Right forelimb (tissue), 1 donor: Measurements from ENCODE around the gene PHETA2.
"Not testable (repeated sequence)": the region's sequence is repeated elsewhere in the genome, so short reads cannot be mapped to it uniquely, and the experiment has no call there.

Source experiments
- DNase-seq: peaks from one replicate; pipeline ENCODE4 v3.0.0-alpha.2; 2018

The PHETA2 gene

GRCh38 chr22:42070517-42071422 lies 3.3 kb upstream of the PHETA2 start, which contains the start of gene NAGA:
Gene NAGA, minus strand, starts transcription at chr22:42070812. Its CDS starts 515 bp downstream, at chr22:42070297.
- DNase-seq = peak; percentile 94

DNA sequence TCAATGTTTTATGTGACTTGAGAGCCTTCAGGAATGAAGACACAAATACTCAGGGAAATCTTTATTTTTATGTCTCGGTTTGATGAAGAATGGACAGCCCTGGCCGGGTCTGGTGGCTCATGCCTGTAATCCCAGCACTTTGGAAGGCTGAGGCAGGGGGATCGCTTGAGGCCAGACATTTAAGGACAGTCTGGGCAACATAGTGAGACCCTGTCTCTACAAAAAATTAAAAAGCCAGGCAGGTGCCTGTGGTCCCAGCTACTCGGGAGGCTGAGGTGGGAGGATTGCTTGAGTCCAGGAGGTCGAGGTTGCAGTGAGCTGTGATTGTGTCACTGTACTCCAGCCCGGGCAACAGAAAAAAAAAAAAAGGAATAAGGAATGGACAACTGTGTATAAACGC lies 2.5 kb upstream of the PHETA2 start:
- not testable (repeated sequence) for DNase-seq

GRCh38 chr22:42072606-42073330 lies 1.3 kb upstream of the PHETA2 start:
- no peak for DNase-seq

- DNase-seq = no peak
These were observed 417 bp upstream of the PHETA2 start for GRCh38 chr22:42073621-42074041.

- DNase-seq = no peak
These were observed 1.0 kb downstream of the PHETA2 start for GRCh38 chr22:42074846-42075676.

DNA sequence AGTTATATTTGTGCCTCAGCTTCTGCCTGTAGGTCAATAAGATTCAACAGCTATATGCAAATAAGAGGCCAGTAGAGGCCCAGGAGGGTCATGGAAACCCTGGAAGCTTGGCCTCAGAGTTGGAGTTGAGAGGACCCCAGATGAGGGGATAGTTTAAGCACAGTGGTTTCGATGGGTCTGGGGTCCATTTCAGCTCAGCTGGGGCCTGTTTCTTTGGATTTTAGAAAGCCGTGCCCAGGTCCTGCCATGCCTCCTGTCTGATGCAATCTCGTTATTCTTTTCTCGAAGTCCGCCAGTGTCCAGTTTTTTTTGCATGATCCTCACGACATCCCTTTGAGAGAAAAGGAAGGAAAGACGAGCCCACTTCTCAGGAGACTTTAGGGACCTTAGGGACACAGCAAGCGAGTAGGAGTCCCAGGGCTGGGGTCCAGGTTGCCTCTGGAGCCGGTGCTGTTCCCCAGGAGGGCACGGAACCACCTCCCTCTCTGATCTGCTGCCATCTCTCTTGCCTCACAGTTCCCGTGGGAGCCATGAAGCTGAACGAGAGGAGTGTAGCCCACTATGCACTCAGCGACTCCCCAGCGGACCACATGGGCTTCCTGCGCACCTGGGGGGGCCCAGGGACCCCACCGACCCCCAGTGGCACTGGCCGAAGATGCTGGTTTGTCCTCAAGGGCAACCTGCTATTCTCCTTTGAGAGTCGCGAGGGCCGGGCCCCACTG lies 2.9 kb downstream of the PHETA2 start:
- DNase-seq = no peak

DNA sequence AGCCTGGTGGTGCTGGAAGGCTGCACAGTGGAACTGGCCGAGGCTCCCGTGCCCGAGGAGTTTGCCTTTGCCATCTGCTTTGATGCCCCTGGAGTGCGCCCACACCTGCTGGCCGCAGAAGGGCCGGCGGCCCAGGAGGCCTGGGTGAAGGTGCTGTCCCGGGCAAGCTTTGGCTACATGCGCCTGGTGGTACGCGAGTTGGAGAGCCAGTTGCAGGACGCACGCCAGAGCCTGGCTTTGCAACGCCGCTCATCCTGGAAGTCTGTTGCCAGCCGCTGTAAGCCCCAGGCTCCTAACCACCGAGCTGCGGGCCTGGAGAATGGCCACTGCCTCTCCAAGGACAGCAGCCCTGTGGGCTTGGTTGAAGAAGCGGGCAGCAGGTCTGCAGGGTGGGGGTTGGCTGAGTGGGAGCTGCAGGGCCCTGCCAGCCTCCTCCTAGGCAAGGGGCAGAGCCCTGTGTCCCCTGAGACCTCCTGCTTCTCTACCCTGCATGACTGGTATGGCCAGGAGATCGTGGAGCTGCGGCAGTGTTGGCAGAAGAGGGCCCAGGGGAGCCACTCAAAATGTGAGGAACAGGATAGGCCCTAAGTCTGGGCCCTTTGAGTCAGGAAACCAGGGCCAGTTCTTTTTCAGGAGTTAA lies 3.6 kb downstream of the PHETA2 start:
- no peak for DNase-seq

- DNase-seq = peak; percentile 56
These were observed 4.6 kb downstream of the PHETA2 start for GRCh38 chr22:42078469-42079318.

- DNase-seq = peak; percentile 99
These were observed 5.5 kb downstream of the PHETA2 start, which contains the start of gene SMDT1 for GRCh38 chr22:42079319-42080251. Gene SMDT1, plus strand, starts transcription at chr22:42079700. Its CDS starts 69 bp downstream, at chr22:42079769.

DNA sequence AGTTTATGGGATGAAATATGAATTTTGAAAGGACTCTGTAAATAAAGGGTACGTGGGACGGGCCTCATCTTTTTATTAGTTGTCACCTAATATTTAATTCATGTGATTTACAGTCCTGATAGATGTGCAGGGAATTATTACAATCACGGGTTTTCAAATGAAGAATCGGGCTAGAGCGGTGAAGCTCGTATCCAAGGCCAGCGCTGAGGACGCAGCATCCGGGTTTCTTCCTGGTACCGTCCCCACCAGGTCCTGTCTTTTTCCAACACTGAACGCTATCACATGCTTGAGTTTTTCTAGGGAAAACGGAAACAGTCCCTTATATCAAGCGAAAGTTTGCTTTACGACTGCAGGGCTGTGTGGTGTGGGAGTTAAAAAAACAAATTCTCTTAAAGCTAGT lies 6.2 kb downstream of the PHETA2 start:
- no peak for DNase-seq

- no peak for DNase-seq
These were observed 9.1 kb downstream of the PHETA2 start for GRCh38 chr22:42083119-42083518.

DNA sequence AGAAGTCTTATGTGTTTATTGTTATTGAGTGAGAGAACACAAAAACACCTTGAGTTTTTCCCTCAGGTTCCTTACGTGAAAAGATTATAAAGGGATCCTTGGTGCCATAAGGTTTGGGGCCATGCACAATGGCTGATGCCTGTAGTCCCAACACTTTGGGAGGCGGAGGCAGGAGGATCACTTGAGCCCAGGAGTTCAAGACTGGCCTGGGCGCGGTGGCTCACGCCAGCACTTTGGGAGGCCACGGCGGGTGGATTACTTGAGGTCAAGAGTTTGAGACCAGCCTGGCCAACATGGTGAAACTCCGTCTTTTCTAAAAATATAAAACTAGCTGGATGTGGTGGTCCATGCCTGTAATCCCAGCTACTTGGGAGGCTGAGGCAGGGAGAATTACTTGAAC lies 10.8 kb downstream of the PHETA2 start:
- DNase-seq = no peak

DNA sequence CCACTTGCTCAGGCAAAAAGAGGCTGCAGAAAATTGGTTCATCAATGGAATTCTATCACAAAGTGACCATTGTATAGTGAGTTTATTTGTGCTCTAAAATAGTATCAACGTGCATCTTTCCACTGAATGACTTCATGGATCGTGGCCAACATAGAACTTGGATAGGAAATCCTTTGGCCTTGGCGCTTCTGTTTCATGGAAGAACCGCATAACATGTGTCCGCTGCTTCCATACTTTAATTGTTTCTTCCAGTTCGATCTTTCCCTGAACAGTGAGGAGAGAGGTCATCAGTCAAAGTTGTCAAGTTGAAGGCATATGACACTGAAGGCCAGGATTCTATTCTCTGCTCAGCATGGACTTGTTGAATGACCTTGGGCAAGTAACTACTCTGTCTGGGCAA lies 12.0 kb downstream of the PHETA2 start:
- DNase-seq = no peak

GRCh38 chr22:42090596-42091454 lies 16.8 kb downstream of the PHETA2 start, which contains the start of gene NDUFA6:
Gene NDUFA6, minus strand, starts transcription at chr22:42090772. Its CDS starts 28 bp downstream, at chr22:42090744.
- DNase-seq = peak; percentile 97

- DNase-seq = no peak
These were observed 17.4 kb downstream of the PHETA2 start for GRCh38 chr22:42091455-42091782.

- DNase-seq = no peak
These were observed 27.2 kb downstream of the PHETA2 start for GRCh38 chr22:42101199-42101598.

DNA sequence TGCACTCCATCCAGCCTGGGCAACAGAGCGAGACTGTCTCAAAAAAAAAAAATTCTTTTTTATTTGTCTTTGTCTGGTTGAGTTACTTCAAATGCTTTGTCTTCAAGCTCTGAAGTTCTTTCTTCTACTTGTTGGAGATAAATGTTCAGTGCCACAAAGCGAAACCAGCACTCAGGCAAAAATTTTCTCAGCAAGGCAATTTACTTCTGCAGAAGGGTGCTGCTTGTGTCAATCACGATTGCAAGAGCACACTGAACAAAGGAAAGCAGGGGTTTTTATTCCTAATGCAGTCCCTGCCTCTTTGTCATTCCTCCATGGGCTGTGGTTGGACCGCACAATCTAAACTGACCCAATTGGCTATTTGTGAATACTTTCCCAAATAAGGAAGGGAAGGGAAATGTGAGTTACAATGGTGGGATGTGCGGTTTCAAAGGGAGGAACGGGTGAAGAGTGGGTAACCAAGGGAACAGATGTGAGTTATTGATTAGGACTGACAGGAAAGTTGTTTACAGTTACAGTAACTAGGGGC lies 30.3 kb downstream of the PHETA2 start:
- DNase-seq = not testable (repeated sequence)

DNA sequence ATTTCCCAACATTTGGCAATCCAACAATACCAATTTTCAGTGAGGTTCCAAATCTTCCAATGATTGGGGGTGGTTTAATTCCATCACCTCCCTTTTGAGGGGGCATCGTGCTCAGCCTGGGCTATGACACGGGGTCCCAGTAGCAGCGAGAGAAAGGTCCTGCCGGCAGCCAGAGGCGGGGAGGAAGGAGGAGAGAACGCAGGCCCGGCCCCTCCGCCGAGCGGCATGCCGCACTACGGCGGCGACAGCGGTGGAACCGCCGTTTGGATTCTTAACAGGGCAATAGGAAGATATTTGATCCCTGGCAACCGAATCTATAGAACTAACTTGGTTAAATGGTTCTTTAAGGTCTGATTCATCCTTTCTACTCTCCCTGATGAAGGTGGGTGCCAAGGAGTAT lies 34.8 kb downstream of the PHETA2 start:
- DNase-seq = no peak
